Thyroid gland (tissue), 4 donors: Measurements from ENCODE around the gene KCNG2. TPM values are rescaled to one million over a fixed set of nuclear protein-coding genes. Genes with fewer than 3 reads are reported as not detected.

Experiments used
- DNase-seq, 2 donors: peaks; one replicate each; pipeline ENCODE4 v3.0.0-alpha.2; 2019
- H3K27ac ChIP-seq, 3 donors: fragments of 200-600 bp; sonication (generic); 1 replicate in 2 of 3; 2 replicates in 1 of 3; pipeline ENCODE4 v1.5.1; 2016 to 2019; ENCODE audit warnings: mild to moderate bottlenecking in 1 of 3, moderate library complexity in 1 of 3
- H3K27me3 ChIP-seq: fragments of 200-600 bp; sonication (generic); one replicate; pipeline ENCODE4 v1.5.1; 2019
- H3K36me3 ChIP-seq, 2 donors: fragments of 200-600 bp; sonication (generic); one replicate each; pipeline ENCODE4 v1.5.1; 2016 to 2019
- H3K4me1 ChIP-seq, 2 donors: fragments of 200-600 bp; sonication (generic); one replicate each; pipeline ENCODE4 v1.5.1; 2017 to 2019
- H3K4me3 ChIP-seq, 3 donors: fragments of 200-600 bp; sonication (generic); replicated peaks in 1 of 3; 1 replicate in 2 of 3; 2 replicates in 1 of 3; pipeline ENCODE4 v1.5.1; 2016; ENCODE audit warnings: mild to moderate bottlenecking in 1 of 3
- H3K9me3 ChIP-seq: fragments of 200-600 bp; sonication (generic); one replicate; pipeline ENCODE4 v1.5.1; 2017
- CTCF ChIP-seq, 6 experiments: fragments of 200-600 bp in 3 of 6; fragments of 450-650 bp in 3 of 6; sonication (generic) in 3 of 6; IDR thresholded peaks; one replicate each; pipeline ENCODE4 v1.5.1; 2016 to 2019; ENCODE audit warnings: antibody characterized with exemption in 6 of 6, mild to moderate bottlenecking in 2 of 6, inconsistent platforms in 1 of 6, moderate library complexity in 1 of 6
- POLR2A ChIP-seq, 2 donors: fragments of 450-650 bp; IDR thresholded peaks; one replicate each; pipeline ENCODE4 v1.6.1; 2017; ENCODE audit warnings: antibody characterized with exemption in 2 of 2, mild to moderate bottlenecking in 2 of 2, moderate library complexity in 1 of 2
- WGBS, 2 donors: methylation state at CpG; one replicate each; pipeline ENCODE4 v1.1.5; 2017; 5-methylcytosine and 5-hydroxymethylcytosine counted together
- intact Hi-C: fragments of 100-400 bp; cut with DNase I; formaldehyde crosslinking; loops from one replicate; pipeline ENCODE4 v1.15.1; 2023
- total RNA-seq, 4 donors: library from RNA; depleted of rRNA; stranded (reverse); fragments of >200 nt; gene quantifications; one replicate each; pipeline ENCODE4 v1.2.3, GENCODE V29; 2016

KCNG2 gene
- total RNA-seq, 4 donors from 2014 or later: 0.22 TPM; not detected in 3

- Histone ChIP-seq H3K9me3 (no peaks in the 10 kb centered on the region), H3K27me3 (no peaks in the 10 kb centered on the region), H3K4me3 (no peak overlapping the region), H3K4me1 (no peaks in the 10 kb centered on the region), H3K36me3 (no peaks in the 10 kb centered on the region), H3K27ac (no peak overlapping the region)
- no peak for TF ChIP-seq POLR2A (IDR thresholded peaks at IDR 0.05)
- TF ChIP-seq CTCF (IDR thresholded peaks at IDR 0.05): no peak
- intact Hi-C loops: no loop called here
- 90 to 92% methylated on average over 16 of the region's 16 CpGs for WGBS, 2 donors
- DNase-seq: no peak
Measured at GRCh38 chr18:79850731-79851130, 53.0 kb downstream of the KCNG2 start.

- intact Hi-C loops: no loop called here
- WGBS, 2 donors: 93 to 94% methylated on average over 7 of the region's 7 CpGs
Measured at GRCh38 chr18:79851489-79851888, 53.8 kb downstream of the KCNG2 start.

GRCh38 chr18:79851950-79852349, 54.2 kb downstream of the KCNG2 start:
- WGBS, 2 donors: 82 to 88% methylated on average over 25 of the region's 25 CpGs
- H3K36me3 ChIP-seq: no peaks in the 10 kb centered on the region
- no peaks in the 10 kb centered on the region for H3K27me3 ChIP-seq
- no peaks in the 10 kb centered on the region for H3K9me3 ChIP-seq
- H3K27ac ChIP-seq: no peak overlapping the region
- H3K4me3 ChIP-seq: no peak overlapping the region
- DNase-seq: no peak
- TF ChIP-seq CTCF (IDR thresholded peaks at IDR 0.05): no peak
- no peak for TF ChIP-seq POLR2A (IDR thresholded peaks at IDR 0.05)
- no peaks in the 10 kb centered on the region for H3K4me1 ChIP-seq
- intact Hi-C loops: no loop called here

More at GRCh38 chr18:79851489-79851888, 53.8 kb downstream of the KCNG2 start:
- DNase-seq: no peak
- Histone ChIP-seq H3K27ac (no peak overlapping the region), H3K4me1 (no peaks in the 10 kb centered on the region), H3K4me3 (no peak overlapping the region), H3K36me3 (no peaks in the 10 kb centered on the region), H3K9me3 (no peaks in the 10 kb centered on the region), H3K27me3 (no peaks in the 10 kb centered on the region)
- TF ChIP-seq CTCF (IDR thresholded peaks at IDR 0.05) (no peak), POLR2A (IDR thresholded peaks at IDR 0.05) (no peak)

GRCh38 chr18:79852561-79853302, 55.0 kb downstream of the KCNG2 start:
- H3K36me3 ChIP-seq: no peaks in the 10 kb centered on the region
- H3K27ac ChIP-seq: no peak overlapping the region
- no peaks in the 10 kb centered on the region for H3K9me3 ChIP-seq
- no peak overlapping the region for H3K4me3 ChIP-seq
- H3K4me1 ChIP-seq: no peaks in the 10 kb centered on the region
- 88 to 91% methylated on average over 26 to 33 of the region's 33 CpGs for WGBS, 2 donors
- H3K27me3 ChIP-seq: no peaks in the 10 kb centered on the region
- no peak for TF ChIP-seq POLR2A (IDR thresholded peaks at IDR 0.05)
- TF ChIP-seq CTCF (IDR thresholded peaks at IDR 0.05): no peak
- DNase-seq: no peak
- intact Hi-C loops: no loop called here

GRCh38 chr18:79853303-79853992, 55.7 kb downstream of the KCNG2 start:
- WGBS, 2 donors: 76 to 84% methylated on average over 14 to 24 of the region's 26 CpGs
- Histone ChIP-seq H3K9me3 (no peaks in the 10 kb centered on the region), H3K4me1 (no peaks in the 10 kb centered on the region), H3K4me3 (no peak overlapping the region), H3K27ac (no peak overlapping the region), H3K36me3 (no peaks in the 10 kb centered on the region), H3K27me3 (no peaks in the 10 kb centered on the region)
- intact Hi-C loops: no loop called here
- no peak for TF ChIP-seq CTCF (IDR thresholded peaks at IDR 0.05)
- TF ChIP-seq POLR2A (IDR thresholded peaks at IDR 0.05): no peak
- DNase-seq: no peak
